WTC11 (cell line): ENCODE measurements around the gene ANK2. TPM values are rescaled to one million over a fixed set of nuclear protein-coding genes. Genes with fewer than 3 reads are reported as not detected.

Experiments used
- ATAC-seq: fragments of 200-7000 bp; cut with Tn5 transposase; 2 replicates; pipeline ENCODE4 v1.10.0; 2021; ENCODE audit warnings: mild to moderate bottlenecking, moderate library complexity
- CTCF ChIA-PET: fragments of 300-600 bp; sonication (Branson Sonifier 250); formaldehyde crosslinking; loops from one replicate; lab custom pipeline; 2021; ENCODE audit warnings: antibody characterized with exemption; lab: Charles Lee
- POLR2A ChIA-PET: fragments of 350-600 bp; sonication (Branson Sonifier 250); formaldehyde crosslinking; loops from one replicate; lab custom pipeline; 2021; ENCODE audit warnings: antibody characterized with exemption; lab: Charles Lee
- DNase-seq: peaks from one replicate; pipeline ENCODE4 v3.0.0; 2021; ENCODE audit warnings: low spot score
- H3K27ac Mint-ChIP-seq: 2 replicates; pipeline ENCODE4 v1.8.0; 2021; ENCODE audit warnings: mixed read lengths
- H3K27me3 Mint-ChIP-seq: 2 replicates; pipeline ENCODE4 v1.8.0; 2021; ENCODE audit warnings: low read depth, mild to moderate bottlenecking, moderate library complexity, mixed read lengths
- H3K36me3 Mint-ChIP-seq: 2 replicates; pipeline ENCODE4 v1.8.0; 2021; ENCODE audit warnings: mixed read lengths
- H3K4me1 Mint-ChIP-seq: 2 replicates; pipeline ENCODE4 v1.8.0; 2022; ENCODE audit warnings: mixed read lengths
- H3K4me3 Mint-ChIP-seq: 2 replicates; pipeline ENCODE4 v1.8.0; 2021; ENCODE audit warnings: mild to moderate bottlenecking, moderate library complexity, mixed read lengths
- H3K9me3 Mint-ChIP-seq: 2 replicates; pipeline ENCODE4 v1.8.0; 2021; ENCODE audit warnings: mixed read lengths
- ELF4 ChIP-seq: sonication (generic); formaldehyde crosslinking; IDR thresholded peaks from 2 replicates; pipeline ENCODE4 v1.8.1; 2022; ENCODE audit warnings: low read depth, mild to moderate bottlenecking, moderate library complexity, missing genetic modification reagents
- FOXP1 ChIP-seq: sonication (generic); formaldehyde crosslinking; IDR thresholded peaks from 2 replicates; pipeline ENCODE4 v1.8.0; 2022; ENCODE audit warnings: missing genetic modification reagents, mild to moderate bottlenecking, moderate library complexity, borderline replicate concordance
- KAT7 ChIP-seq: sonication (generic); formaldehyde crosslinking; IDR thresholded peaks from 2 replicates; pipeline ENCODE4 v1.8.1; 2023; ENCODE audit warnings: missing genetic modification reagents, mild to moderate bottlenecking, borderline replicate concordance
- NR1H2 ChIP-seq: sonication (generic); formaldehyde crosslinking; IDR thresholded peaks from 2 replicates; pipeline ENCODE4 v1.9.0; 2021; ENCODE audit warnings: mild to moderate bottlenecking, moderate library complexity, missing genetic modification reagents
- NR2C2 ChIP-seq: sonication (generic); formaldehyde crosslinking; IDR thresholded peaks from 2 replicates; pipeline ENCODE4 v1.8.0; 2022; ENCODE audit warnings: mild to moderate bottlenecking, missing genetic modification reagents
- NR3C1 ChIP-seq: sonication (generic); formaldehyde crosslinking; conservative IDR thresholded peaks from 2 replicates; pipeline ENCODE4 v1.8.1; 2023; ENCODE audit warnings: low read depth, mild to moderate bottlenecking, missing genetic modification reagents
- OVOL2 ChIP-seq: fragments of 250-450 bp; sonication (Bioruptor Pico); IDR thresholded peaks from 2 replicates; pipeline ENCODE4 v1.9.0; 2021; ENCODE audit warnings: mild to moderate bottlenecking, borderline replicate concordance
- TEAD1 ChIP-seq: sonication (generic); formaldehyde crosslinking; IDR thresholded peaks from 2 replicates; pipeline ENCODE4 v1.8.0; 2022; ENCODE audit warnings: mild to moderate bottlenecking, missing genetic modification reagents
- microRNA-seq: library from miRNA; unstranded; fragments of <30 nt; microRNA quantifications from one replicate; pipeline ENCODE4 v1.2.0, GENCODE V29; 2022; ENCODE audit warnings: borderline number of aligned reads
- total RNA-seq: library from RNA; stranded (reverse); gene quantifications from 3 replicates; pipeline ENCODE4 v1.2.3, GENCODE V29; 2021
- TF ChIP-seq, protein P1 (sequence below): sonication (generic); formaldehyde crosslinking; IDR thresholded peaks from 2 replicates; pipeline ENCODE4 v1.8.0; 2023; ENCODE audit warnings: missing genetic modification reagents, mild to moderate bottlenecking, borderline replicate concordance
- TF ChIP-seq, protein P2 (sequence below): sonication (generic); formaldehyde crosslinking; IDR thresholded peaks from 2 replicates; pipeline ENCODE4 v1.8.1; 2023; ENCODE audit warnings: mild to moderate bottlenecking, missing genetic modification reagents
- TF ChIP-seq, protein P3 (sequence below): fragments of 250-450 bp; sonication (Bioruptor Pico); IDR thresholded peaks from 2 replicates; pipeline ENCODE4 v1.9.0; 2021; ENCODE audit warnings: moderate library complexity, mild to moderate bottlenecking, inconsistent platforms, borderline replicate concordance
- TF ChIP-seq, protein P4 (sequence below): sonication (generic); formaldehyde crosslinking; IDR thresholded peaks from 2 replicates; pipeline ENCODE4 v1.8.0; 2022; ENCODE audit warnings: mild to moderate bottlenecking, missing genetic modification reagents

ANK2 gene
- total RNA-seq, 1 experiment from 2014 or later, result 27.9 TPM

DNA sequence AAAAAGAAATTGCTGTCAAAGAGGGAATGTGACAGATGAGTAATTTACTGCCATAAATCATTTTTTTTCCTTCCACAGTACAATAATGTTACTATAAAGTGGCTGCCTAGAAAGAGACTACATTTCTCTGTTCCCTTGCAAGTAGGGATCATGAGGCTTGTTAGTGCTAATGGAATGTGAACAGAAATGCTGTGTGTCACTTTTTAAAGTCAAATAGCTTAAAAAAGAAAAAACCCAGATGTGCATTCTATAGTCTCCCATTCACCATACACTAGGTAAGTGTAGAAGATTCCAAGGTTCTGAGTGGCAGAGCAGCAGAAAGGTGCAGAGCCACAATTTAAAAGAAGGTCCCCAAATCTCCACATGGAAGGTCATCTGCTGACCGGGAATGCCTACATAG lies 383.7 kb downstream of the ANK2 start:
- peaks cover 12% of the 10 kb centered on the region for H3K4me1 Mint-ChIP-seq
- no peak for ATAC-seq
- TF ChIP-seq, protein P1, sequence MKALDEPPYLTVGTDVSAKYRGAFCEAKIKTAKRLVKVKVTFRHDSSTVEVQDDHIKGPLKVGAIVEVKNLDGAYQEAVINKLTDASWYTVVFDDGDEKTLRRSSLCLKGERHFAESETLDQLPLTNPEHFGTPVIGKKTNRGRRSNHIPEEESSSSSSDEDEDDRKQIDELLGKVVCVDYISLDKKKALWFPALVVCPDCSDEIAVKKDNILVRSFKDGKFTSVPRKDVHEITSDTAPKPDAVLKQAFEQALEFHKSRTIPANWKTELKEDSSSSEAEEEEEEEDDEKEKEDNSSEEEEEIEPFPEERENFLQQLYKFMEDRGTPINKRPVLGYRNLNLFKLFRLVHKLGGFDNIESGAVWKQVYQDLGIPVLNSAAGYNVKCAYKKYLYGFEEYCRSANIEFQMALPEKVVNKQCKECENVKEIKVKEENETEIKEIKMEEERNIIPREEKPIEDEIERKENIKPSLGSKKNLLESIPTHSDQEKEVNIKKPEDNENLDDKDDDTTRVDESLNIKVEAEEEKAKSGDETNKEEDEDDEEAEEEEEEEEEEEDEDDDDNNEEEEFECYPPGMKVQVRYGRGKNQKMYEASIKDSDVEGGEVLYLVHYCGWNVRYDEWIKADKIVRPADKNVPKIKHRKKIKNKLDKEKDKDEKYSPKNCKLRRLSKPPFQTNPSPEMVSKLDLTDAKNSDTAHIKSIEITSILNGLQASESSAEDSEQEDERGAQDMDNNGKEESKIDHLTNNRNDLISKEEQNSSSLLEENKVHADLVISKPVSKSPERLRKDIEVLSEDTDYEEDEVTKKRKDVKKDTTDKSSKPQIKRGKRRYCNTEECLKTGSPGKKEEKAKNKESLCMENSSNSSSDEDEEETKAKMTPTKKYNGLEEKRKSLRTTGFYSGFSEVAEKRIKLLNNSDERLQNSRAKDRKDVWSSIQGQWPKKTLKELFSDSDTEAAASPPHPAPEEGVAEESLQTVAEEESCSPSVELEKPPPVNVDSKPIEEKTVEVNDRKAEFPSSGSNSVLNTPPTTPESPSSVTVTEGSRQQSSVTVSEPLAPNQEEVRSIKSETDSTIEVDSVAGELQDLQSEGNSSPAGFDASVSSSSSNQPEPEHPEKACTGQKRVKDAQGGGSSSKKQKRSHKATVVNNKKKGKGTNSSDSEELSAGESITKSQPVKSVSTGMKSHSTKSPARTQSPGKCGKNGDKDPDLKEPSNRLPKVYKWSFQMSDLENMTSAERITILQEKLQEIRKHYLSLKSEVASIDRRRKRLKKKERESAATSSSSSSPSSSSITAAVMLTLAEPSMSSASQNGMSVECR, result no peak
- no peak for TF ChIP-seq ELF4 (CRISPR knock-in tag)
- TF ChIP-seq, protein P2, sequence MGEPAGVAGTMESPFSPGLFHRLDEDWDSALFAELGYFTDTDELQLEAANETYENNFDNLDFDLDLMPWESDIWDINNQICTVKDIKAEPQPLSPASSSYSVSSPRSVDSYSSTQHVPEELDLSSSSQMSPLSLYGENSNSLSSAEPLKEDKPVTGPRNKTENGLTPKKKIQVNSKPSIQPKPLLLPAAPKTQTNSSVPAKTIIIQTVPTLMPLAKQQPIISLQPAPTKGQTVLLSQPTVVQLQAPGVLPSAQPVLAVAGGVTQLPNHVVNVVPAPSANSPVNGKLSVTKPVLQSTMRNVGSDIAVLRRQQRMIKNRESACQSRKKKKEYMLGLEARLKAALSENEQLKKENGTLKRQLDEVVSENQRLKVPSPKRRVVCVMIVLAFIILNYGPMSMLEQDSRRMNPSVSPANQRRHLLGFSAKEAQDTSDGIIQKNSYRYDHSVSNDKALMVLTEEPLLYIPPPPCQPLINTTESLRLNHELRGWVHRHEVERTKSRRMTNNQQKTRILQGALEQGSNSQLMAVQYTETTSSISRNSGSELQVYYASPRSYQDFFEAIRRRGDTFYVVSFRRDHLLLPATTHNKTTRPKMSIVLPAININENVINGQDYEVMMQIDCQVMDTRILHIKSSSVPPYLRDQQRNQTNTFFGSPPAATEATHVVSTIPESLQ, result no peak
- no peak for TF ChIP-seq KAT7
- no peak for TF ChIP-seq NR2C2
- no peak for TF ChIP-seq NR1H2 (CRISPR knock-in tag)
- no peak for TF ChIP-seq FOXP1
- TF ChIP-seq, protein P3, sequence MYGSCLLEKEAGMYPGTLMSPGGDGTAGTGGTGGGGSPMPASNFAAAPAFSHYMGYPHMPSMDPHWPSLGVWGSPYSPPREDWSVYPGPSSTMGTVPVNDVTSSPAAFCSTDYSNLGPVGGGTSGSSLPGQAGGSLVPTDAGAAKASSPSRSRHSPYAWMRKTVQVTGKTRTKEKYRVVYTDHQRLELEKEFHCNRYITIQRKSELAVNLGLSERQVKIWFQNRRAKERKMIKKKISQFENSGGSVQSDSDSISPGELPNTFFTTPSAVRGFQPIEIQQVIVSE (CRISPR knock-in tag), result no peak
- no peak for TF ChIP-seq TEAD1
- no peak for TF ChIP-seq NR3C1 (CRISPR knock-in tag)
- TF ChIP-seq OVOL2 (CRISPR knock-in tag), result no peak
- TF ChIP-seq, protein P4, sequence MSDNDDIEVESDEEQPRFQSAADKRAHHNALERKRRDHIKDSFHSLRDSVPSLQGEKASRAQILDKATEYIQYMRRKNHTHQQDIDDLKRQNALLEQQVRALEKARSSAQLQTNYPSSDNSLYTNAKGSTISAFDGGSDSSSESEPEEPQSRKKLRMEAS, result no peak
- H3K36me3 Mint-ChIP-seq, result peaks cover 21% of the 10 kb centered on the region
- POLR2A ChIA-PET, result no interaction called here
- H3K27ac Mint-ChIP-seq, result no peak overlapping the region
- CTCF ChIA-PET, result no interaction called here
- H3K27me3 Mint-ChIP-seq, result no peaks in the 10 kb centered on the region
- no peak overlapping the region for H3K4me3 Mint-ChIP-seq
- DNase-seq, result no peak
- peaks cover 31% of the 10 kb centered on the region for H3K9me3 Mint-ChIP-seq

Small RNAs within 50 kb of the gene (microRNA-seq; reads per million reads assigned to microRNA genes)
- gene MIR1243 (3.8 reads per million, percentile 6 among the genes with 10 or more reads in this experiment), gene MIR8082 (not detected)
